Measurements from ENCODE around the gene MYO1D.

- no peak for TF ChIP-seq CTCF (conservative IDR thresholded peaks at IDR 0.05; ENCODE audit: low read length)
- TF ChIP-seq EZH2phosphoT487 (IDR thresholded peaks at IDR 0.05; ENCODE audit: borderline replicate concordance, low read depth, low read length) = no peak
Measured at GRCh38 chr17:32722733-32723132, 154.2 kb downstream of the MYO1D start.
